SKM-1 (cell line): ENCODE results near the gene CRTC2.
"Not testable (repeated sequence)": the region's sequence is repeated elsewhere in the genome, so short reads cannot be mapped to it uniquely, and the experiment has no call there.

Experiments used
- DNase-seq: peaks from one replicate; lab custom pipeline; 2025; ENCODE audit not compliant: unreplicated experiment; lab: John Stamatoyannopoulos, UW

Gene CRTC2

DNA sequence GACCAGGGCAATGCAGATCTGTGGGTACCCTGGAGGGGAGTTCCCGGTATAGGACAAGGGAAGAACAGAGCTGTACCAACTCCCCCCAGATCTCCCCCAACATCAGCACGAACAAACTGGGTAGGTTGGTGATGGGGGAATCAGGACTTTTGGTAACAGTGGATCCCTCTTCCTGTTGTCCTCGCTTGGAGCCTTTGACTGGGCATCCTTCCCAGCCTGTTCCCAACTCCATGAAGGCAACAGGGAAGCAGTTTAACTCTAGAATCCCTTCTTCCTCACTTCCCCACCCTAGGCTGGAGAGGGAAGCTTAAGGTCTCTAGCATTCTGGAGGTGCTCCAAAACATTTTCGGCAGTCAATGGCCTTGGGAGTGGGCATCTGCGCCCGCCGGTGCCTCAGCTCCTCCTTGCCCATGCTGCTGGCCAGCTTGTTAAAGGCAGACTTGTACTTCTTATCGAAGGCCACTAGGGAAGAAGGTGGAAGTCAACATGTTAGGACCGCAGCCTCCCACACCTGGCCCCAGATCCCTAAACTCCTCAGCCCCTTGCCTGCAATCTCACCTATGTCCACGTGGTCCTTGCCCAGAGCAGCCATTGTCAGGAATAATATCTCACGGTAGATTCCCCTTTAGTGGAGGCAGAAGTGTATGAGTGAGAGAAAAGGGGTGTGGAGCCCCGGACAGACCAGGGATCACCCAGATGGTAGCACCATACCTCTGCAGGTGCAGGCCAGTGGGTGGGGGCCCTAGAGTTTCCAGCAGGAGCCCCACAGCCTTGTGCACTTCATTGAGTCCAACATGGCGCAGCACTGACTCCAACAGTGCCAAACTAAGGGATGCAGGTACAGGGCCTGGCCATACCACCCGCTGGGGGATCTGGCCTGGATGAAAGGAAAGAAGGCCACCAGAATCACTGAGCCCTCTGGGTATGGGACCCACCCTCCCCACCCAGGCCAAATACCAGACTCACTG lies 28.1 kb downstream of the CRTC2 start:
- no peak for DNase-seq

- no peak for DNase-seq
Observed at GRCh38 chr1:153929426-153929825, 29.0 kb downstream of the CRTC2 start.

GRCh38 chr1:153928791-153929341 lies 29.5 kb downstream of the CRTC2 start:
- no peak for DNase-seq

DNA sequence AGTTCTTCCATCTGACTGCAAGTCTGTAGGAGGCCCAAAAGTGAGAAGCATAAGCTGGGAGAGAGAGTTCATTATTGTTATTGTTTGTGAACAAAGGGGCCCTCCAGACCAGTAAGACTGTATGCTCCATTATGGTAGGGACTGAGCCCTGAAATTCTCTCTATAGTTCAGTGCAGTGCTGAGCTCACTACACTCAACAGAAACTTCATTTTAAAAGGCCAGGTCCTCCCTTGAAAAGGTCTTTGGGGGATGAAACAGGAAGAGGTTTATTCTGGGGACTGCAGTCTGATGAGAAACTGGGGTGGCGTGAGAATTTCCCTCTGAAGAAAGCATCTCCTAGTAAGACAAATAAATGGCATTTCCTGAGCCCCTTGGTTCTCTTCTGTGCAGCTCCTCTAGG lies 30.2 kb downstream of the CRTC2 start:
- DNase-seq: no peak

- DNase-seq: no peak
Observed at GRCh38 chr1:153926405-153926804, 32.0 kb downstream of the CRTC2 start.

DNA sequence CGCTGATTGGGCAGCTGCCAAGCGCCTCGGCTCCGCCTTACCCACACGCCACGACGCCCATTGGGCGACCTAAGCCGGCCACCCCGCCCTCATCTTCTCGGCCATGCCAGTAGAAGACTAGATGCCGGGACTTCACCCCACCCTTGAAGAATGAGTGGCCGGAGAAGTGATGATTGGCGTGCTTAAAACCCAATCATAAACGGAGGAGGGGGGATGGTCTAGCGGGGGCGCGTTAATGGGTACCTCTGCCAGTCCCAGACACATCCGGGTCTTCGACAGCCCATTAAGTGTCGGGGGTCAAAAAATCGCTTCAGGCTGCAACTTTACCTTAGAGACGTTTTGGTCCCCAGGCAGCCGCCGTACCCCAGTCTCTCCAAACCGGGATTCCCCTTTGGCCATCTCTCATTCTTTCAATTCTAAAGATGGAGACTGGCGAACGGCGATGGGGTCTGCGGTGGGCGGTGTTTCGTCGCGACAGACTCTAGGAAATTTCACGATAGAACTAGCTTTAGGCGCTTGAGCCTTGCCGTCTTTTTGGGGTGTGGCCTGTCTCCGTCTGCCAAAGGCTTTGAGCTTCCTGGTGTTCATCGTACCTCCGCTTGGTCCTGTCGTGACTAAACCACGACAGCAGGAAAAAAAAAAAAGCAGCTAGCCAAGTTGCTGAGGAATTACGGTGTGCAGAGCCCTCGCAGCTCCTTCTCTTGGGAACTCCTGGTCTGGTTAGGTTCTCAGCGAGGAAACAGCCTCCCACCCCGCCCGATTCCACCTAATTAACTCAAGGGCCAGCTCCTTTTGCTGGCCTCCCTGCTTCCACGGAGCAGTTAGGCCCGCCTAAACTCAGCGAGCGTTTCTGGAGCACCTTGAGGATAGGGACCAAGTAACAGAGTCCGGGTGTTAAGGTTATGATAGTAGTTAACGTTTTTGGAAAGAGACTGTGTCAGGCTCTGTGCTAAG lies 35.2 kb downstream of the CRTC2 start, which contains the start of gene GATAD2B:
GATAD2B (minus strand) TSS at position 1 of the 954 bp plus-strand sequence. CDS start 94,625 bp downstream, outside the sequence.
- peak; percentile 100 for DNase-seq

GRCh38 chr1:153922076-153922971 lies 36.1 kb downstream of the CRTC2 start:
- peak; percentile 87 for DNase-seq

GRCh38 chr1:153921803-153922075 lies 36.7 kb downstream of the CRTC2 start:
- no peak for DNase-seq

GRCh38 chr1:153921080-153921802 lies 37.2 kb downstream of the CRTC2 start:
- DNase-seq: no peak

- DNase-seq: no peak
Observed at GRCh38 chr1:153919876-153920852, 38.2 kb downstream of the CRTC2 start.

GRCh38 chr1:153916297-153916696 lies 42.1 kb downstream of the CRTC2 start:
- DNase-seq: no peak

DNA sequence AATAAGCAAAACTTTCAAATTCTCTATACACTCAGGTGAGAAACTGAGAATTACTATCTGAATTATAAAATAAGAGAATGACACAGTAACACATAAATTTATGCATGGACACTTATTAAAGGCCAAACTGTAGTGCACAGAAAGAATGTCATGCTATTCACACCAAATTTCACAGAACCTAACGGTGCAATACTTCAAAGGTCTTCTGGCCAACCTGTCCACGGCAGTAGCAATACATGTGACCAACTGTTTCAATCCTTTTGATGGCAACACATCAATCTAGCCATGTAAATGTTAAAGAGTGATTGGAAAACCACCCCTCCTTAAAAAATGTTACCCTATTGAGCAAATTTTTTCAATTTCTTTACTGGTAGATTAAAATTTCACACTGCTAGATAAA lies 46.1 kb downstream of the CRTC2 start:
- DNase-seq: no peak

- DNase-seq: not testable (repeated sequence)
Observed at GRCh38 chr1:153910560-153910959, 47.9 kb downstream of the CRTC2 start.

DNA sequence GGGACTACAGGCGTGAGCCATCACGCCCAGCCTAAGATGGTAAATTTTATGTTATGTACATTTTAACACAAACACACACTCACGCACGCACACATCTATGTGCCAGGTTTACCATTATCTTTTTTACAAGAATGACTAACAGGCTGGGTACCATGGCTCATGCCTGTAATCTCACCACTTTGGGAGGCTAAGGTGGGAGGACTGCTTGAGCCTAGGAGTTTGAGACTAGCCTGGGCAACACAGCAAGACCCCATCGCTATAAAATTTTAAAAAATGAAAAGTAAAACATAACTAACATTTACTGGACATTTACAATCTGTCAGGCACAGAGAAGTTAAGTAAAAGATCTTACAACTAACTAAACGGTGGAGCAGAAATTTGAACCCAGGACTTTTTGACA lies 50.3 kb downstream of the CRTC2 start:
- DNase-seq: no peak

- no peak for DNase-seq
Observed at GRCh38 chr1:153907134-153907533, 51.3 kb downstream of the CRTC2 start.

GRCh38 chr1:153906396-153906795 lies 52.0 kb downstream of the CRTC2 start:
- no peak for DNase-seq

GRCh38 chr1:153905908-153906307 lies 52.5 kb downstream of the CRTC2 start:
- DNase-seq: not testable (repeated sequence)

DNA sequence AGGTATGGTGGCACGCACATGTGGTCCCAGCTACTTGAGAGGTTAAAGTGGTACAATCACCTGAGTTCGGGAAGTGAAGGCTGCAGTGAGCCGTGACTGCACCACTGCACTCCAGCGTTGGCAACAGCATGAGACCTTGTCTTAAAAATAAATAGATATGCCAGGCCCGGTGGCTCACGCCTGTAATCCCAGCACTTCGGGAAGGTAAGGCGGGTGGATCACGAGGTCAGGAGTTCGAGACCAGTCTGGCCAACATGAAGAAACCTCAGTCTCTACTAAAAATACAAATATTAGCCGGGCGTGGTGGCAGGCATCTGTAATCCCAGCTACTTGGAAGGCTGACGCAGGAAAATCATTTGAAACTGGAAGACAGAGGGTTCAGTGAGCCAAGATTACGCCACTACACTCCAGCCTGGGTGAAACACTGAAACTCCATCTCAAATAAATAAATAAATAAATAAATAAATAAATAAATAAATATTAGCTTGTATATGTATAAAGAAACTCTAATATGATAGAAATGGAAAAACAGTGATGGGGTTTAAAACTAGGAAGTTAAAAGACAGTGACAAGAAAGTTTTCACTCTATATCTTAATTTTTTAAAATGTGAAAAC lies 54.5 kb downstream of the CRTC2 start:
- DNase-seq: no peak
